C4-2B (cell line): ENCODE results near the gene DNAJC5.
"Not testable (repeated sequence)": the region's sequence is repeated elsewhere in the genome, so short reads cannot be mapped to it uniquely, and the experiment has no call there.

Experiments
- H3K27ac ChIP-seq: fragments of 450-650 bp; 2 replicates; pipeline ENCODE4 v1.5.1; 2017
- ZFX ChIP-seq: fragments of 450-650 bp; IDR thresholded peaks from 2 replicates; pipeline ENCODE4 v1.6.1; 2017
- TF ChIP-seq, protein P1 (sequence below): fragments of 450-650 bp; conservative IDR thresholded peaks from 2 replicates; pipeline ENCODE4 v1.5.1; 2017; ENCODE audit warnings: mild to moderate bottlenecking

The DNAJC5 gene

DNA sequence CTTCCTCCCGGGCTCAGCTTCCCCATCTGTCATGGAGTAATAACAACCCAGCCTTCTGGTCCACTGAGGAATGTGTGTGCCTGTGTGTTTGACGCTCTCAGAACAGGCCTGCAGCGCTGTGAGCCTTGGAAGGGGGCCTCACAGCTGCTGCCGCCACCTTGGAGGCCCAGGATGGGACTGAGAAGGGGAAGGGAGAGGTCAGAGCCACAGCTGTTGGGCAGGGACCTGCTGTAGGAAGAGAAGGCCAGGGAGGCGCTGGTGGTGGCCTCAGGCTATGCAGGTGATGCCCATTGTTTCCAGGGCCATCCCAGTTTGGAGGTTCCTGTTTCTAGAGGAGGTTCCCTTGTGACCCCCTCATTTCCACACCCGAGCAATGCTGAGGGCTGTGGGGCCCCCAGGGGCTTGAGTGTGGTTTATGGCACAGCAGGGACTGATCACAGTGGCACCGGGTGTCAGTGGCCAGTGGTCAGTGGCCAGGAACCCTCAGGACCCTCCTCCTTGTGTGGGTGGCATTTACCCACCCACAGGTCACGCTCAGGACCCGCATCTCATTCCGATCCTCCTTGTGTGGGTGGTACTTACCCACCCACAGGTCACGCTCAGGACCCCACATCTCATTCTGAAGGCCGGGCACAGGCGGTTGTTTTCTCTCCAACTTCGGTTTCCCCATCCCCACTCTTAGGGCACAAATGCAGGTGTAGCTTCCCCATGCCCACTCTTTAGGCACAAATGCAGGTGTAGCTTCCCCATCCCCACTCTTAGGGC lies 15.8 kb upstream of the DNAJC5 start:
- no peak overlapping the region for H3K27ac ChIP-seq
- TF ChIP-seq, protein P1, sequence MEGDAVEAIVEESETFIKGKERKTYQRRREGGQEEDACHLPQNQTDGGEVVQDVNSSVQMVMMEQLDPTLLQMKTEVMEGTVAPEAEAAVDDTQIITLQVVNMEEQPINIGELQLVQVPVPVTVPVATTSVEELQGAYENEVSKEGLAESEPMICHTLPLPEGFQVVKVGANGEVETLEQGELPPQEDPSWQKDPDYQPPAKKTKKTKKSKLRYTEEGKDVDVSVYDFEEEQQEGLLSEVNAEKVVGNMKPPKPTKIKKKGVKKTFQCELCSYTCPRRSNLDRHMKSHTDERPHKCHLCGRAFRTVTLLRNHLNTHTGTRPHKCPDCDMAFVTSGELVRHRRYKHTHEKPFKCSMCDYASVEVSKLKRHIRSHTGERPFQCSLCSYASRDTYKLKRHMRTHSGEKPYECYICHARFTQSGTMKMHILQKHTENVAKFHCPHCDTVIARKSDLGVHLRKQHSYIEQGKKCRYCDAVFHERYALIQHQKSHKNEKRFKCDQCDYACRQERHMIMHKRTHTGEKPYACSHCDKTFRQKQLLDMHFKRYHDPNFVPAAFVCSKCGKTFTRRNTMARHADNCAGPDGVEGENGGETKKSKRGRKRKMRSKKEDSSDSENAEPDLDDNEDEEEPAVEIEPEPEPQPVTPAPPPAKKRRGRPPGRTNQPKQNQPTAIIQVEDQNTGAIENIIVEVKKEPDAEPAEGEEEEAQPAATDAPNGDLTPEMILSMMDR: no peak
- TF ChIP-seq ZFX: no peak

DNA sequence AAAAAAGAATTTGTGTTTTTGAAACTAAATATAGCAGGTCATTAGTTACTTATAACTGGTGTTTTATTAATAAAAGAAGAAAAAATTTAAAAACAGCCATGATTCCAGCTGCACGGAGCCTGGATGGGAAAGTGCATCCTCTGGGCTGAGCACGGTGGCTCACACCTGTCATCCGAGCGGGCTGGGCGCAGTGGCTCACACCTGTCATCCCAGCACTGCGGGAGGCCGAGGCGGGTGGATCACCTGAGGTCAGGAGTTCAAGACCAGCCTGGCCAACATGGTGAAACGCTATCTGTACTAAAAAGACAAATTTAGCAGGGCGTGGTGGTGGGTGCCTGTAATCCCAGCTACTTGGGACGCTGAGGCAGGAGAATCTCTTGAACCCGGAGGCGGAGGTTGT lies 14.0 kb upstream of the DNAJC5 start:
- H3K27ac ChIP-seq: not testable (repeated sequence)

DNA sequence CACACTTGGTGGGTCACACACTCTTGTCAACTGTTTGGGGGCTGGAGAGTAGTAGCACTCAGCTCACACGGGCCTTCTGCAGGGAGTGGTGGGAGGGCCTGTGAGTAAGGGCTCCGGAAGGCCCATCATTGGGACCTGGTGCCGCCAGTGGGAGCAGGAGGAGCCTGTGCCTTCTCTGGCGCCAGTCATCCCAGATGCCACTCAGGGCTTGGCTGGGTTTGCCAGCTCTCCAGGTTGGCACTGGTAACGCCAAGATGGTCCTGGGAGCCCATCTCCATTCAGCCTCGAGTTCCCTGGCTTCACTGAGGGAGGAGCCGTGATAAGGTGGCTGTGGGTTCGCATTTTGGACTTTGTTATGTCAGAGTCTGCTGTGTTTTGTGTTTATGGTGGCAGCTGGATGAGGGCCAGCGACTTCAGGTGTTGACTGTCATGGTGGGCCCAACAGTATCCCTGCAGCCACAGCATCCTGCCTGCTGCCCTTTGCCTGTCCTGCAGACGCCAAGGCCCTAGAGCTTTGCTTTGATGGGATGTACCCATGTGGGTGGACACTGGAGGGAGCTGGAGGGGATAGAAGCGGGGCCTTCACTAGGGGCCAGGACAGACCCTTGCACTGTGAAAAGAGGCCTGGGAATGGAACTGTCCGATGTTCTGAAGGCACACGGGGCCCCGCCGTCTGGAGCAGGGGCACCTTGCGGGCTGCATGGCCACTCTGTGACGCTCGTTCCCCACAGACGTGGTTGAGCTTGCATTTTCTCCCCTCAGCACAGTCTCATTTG lies 13.3 kb upstream of the DNAJC5 start:
- no peak overlapping the region for H3K27ac ChIP-seq
- TF ChIP-seq, protein P1: no peak
- no peak for TF ChIP-seq ZFX

DNA sequence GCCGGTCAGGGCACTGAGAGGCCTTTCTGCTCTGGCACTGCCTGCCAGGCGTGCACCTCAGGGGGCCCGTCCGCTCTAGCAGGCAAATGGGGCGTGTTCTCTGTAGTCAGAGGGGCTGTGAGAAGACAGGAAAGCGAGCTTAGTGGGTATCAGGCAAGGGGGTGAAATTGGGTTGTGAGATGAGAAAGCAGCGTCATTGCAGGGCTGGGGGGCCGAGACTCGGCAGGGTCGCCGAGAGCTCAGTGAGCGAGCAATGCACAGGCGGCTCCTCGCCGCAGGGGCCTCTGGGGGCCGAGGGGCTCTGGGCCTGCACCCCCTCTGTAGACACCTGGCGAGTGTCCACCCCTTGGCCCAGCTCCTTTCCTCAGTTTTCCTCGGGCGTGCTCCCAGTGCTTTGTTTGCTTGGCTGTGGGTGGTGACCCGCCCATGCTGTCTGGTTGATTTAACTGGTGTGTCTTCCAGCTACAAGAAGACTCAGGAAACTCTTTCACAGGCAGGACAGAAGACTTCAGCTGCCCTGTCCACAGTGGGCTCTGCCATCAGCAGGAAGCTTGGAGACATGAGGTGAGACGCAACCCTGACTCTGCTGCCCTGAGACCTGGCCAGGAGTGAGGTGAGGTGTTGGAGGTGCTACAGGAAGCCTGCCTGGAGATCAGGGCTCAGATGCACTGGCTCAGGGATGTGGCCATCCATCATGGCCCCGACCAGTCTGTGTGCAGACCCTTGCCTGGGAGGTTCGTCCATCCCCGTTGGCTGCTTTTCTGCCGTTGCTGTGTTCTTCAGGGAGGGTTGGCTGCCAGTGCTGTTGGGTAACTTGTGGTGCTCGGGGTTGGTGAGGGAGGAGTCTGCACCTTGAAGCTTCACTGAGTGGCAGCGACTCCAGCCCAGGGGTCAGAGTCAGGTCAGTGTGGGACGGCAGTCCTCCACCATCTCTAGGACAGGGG lies 12.4 kb upstream of the DNAJC5 start:
- H3K27ac ChIP-seq: no peak overlapping the region
- TF ChIP-seq ZFX: no peak
- TF ChIP-seq, protein P1: no peak

DNA sequence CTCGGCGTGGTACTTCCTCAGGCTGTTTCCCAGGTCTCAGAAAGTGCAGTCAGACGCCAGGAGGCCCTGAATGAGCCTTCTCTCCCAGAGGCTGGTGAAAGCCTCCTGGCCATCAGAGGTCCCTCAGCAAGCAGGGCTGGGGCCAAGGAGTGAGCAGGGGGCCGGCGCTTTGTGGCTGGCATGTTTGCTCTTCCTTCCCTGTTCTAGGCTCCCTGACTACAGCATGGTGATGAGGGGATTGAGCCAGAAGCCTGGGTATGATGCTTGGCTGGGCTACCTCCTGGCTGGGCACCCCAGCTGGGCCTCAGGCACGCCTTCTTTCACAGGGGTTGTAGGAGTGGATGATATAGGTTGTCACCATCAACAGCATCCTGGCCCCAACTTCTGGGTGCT lies 11.7 kb upstream of the DNAJC5 start:
- H3K27ac ChIP-seq: peak overlapping the region; percentile 47; the same call in 1 of the 2 replicates
- TF ChIP-seq, protein P1: no peak
- no peak for TF ChIP-seq ZFX

DNA sequence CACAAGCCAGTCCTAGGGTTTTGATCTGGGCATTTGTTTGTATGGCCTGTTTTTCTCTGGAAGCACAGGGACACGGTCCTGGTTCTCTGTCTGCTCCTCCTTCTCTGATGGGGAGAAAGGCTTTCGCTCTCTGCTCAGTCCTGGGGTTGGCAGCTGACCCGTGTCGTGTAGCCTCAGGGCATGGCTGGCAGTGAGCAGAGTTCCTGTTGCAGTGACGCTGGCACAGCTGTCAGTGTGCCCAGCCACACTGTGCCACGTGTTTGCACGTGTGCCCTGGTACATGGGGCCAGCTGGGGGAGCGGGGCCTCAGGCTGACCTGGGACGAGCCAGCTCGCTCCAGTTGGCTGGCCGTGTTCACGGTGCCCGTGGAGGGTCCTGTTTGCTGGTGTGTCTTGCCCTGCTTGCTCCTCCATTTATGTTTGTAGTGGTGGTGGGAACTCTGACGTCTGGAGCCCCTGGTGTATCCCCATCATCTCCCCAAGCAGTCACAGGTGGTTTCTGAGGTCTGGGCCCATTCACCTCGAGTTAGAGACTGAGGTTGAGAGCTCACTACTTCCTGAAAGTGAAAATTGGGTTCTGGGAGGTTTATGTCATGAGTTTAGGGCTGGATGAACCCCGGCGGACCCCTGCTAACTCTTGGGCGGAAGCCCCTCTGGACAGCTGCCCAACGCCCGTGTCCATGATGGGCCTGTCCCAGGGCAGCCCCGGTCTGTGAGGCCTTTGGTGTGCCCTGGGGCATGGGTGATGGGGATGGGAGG lies 10.2 kb upstream of the DNAJC5 start:
- no peak for TF ChIP-seq ZFX
- TF ChIP-seq, protein P1: no peak

More for the DNA sequence above, 10.2 kb upstream of the DNAJC5 start:
- peak overlapping the region; percentile 47 for H3K27ac ChIP-seq
